ENCODE data around the gene HTT-AS.
"Not testable (repeated sequence)": the region's sequence is repeated elsewhere in the genome, so short reads cannot be mapped to it uniquely, and the experiment has no call there.

Gene HTT-AS

DNA sequence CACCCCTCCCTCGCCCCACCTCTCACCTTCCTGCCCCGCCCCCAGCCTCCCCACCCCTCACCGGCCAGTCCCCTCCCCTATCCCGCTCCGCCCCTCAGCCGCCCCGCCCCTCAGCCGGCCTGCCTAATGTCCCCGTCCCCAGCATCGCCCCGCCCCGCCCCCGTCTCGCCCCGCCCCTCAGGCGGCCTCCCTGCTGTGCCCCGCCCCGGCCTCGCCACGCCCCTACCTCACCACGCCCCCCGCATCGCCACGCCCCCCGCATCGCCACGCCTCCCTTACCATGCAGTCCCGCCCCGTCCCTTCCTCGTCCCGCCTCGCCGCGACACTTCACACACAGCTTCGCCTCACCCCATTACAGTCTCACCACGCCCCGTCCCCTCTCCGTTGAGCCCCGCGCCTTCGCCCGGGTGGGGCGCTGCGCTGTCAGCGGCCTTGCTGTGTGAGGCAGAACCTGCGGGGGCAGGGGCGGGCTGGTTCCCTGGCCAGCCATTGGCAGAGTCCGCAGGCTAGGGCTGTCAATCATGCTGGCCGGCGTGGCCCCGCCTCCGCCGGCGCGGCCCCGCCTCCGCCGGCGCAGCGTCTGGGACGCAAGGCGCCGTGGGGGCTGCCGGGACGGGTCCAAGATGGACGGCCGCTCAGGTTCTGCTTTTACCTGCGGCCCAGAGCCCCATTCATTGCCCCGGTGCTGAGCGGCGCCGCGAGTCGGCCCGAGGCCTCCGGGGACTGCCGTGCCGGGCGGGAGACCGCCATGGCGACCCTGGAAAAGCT lies at the start of gene HTT-AS, which contains the start of gene HTT:
Gene HTT-AS (minus strand): TSS at position 461 of the 768 bp plus-strand sequence.
Gene HTT (plus strand): TSS at position 604 of the 768 bp plus-strand sequence. CDS start 145 bp downstream, at position 749.
- DNase-seq (ENCODE audit: low read depth), result peak; percentile 86

DNA sequence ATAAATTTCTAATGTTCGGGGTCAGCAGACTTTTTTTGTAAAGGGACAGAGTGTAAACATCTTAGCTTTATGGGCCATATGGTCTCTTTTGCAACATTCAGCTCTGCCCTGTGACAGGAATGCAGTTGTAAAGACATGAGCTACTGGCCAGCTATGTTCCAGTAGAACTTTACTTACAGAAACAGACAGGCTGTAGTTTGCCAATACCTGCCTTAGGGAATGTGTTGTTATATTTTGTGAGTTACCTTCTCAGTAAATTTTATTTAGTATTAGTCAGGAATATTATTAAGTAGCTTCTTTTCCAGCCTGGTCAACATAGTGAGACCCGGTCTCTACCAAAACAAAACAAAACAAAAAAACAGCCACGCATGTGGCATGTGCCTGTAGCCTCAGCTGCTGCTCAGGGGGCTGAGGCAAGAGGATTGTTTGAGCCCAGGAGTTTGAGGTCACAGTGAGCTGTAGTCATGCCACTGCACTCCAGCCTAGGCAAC lies 48.9 kb upstream of the HTT-AS start:
- DNase-seq (ENCODE audit: low read depth), result peak; percentile 86

DNA sequence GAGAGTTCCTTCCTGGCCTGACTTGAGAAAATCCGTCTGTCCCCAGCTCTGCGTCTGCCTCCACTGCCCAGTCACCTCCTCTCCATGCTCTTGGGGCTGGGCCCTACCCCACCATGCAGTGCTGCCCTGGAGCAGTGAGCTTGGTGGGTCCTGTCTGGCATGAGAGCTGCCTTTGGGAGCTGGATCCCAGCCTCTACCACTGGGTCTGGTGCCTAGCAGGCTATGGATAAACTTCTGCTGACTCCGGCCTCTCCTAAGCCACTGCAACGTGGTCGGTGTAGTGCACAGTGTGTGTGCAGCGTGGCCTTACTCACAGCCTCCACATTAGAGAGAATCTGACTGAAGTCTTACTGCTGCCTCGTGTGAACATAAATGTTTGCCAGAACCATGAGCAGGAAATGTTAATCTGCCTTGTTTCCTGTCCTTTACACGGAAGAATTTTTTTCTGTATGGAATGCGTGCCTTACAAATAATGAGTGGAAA lies 47.8 kb upstream of the HTT-AS start:
- DNase-seq (ENCODE audit: low read depth), result peak; percentile 75

DNA sequence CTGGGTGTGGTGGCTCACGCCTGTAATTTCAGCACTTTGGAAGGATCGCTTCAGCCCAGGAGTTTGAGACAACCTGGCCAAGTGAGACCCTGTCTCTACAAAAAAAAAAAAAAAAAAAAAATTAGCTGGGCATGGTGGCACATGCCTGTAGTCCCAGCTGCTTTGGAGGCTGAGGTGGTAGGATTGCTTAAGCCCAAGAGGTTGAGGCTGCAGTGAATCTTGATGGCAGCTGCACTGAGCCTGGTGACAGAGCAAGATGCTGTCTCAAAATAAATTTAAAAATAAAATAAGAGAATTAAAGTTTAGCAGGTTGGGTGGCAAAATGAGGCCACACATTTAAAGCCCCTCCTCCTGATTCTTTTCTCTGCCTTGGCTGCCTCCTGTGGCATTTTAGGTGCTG lies 47.3 kb upstream of the HTT-AS start:
- DNase-seq (ENCODE audit: low read depth), result no peak

DNA sequence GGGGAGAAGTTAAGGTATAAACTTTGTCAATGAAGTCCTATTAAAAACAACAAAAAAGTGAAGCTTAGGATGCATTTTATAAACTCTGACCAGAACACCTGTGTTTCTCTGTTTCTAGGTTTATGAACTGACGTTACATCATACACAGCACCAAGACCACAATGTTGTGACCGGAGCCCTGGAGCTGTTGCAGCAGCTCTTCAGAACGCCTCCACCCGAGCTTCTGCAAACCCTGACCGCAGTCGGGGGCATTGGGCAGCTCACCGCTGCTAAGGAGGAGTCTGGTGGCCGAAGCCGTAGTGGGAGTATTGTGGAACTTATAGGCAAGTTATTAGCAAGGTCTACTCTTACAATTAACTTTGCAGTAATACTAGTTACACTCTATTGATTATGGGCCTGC lies 46.8 kb upstream of the HTT-AS start:
- no peak for DNase-seq (ENCODE audit: low read depth)

DNA sequence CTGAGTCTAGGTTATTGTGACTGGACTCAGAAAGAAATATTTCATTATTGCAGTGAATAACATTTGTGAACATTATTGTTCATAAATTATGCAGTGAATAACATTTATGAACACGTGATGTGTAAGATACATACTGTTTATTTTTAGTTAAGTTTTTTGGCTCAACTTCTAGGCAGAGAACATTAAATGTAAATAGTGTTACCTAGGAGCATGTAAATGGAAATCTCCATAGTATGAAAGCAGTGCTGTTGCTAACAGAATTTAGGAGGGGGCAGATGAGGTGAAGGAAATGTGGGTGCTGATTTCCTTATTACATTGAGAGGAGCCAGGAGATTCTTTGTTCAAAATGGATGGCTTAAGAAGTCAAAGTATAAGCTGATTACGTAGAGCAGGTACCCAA lies 45.1 kb upstream of the HTT-AS start:
- no peak for DNase-seq (ENCODE audit: low read depth)

DNA sequence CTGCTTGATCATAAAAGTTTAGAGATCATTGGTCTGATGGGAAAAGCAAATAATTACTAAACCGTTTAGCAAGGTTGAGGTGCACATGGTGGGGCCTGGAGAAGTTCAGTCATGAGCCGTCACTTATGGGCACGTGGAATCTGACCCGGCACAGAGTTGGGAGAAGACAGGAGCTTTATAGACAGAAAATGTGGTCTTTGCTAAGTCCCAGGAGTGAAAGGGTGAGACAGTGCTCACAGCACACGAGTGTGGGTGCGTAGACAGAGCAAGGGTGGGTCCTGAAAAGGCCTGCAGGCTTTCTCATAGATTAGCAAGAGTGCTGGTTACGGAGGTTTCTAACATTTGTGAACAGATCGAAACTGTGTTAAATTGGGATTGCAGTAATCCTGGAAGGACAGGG lies 44.0 kb upstream of the HTT-AS start:
- DNase-seq (ENCODE audit: low read depth), result no peak

DNA sequence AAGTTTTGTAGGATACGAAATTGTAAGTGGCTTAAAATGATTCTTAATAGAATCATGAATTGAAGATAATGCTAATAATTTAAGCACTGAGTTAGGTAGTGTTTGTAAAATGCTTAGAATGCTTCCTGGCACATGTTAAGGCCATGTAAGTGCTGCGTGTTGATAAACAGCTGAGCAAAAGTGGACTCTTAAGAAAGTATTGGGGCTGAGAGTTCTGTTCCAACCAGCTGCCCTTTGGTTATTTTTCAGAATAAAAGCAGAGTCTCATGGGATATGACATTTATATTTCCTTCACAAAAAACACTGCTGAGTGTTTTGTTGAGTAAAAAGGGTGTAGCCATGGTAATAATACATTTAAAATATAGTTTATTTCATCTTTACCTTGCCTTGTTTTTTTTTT lies 42.6 kb upstream of the HTT-AS start:
- DNase-seq (ENCODE audit: low read depth), result no peak

DNA sequence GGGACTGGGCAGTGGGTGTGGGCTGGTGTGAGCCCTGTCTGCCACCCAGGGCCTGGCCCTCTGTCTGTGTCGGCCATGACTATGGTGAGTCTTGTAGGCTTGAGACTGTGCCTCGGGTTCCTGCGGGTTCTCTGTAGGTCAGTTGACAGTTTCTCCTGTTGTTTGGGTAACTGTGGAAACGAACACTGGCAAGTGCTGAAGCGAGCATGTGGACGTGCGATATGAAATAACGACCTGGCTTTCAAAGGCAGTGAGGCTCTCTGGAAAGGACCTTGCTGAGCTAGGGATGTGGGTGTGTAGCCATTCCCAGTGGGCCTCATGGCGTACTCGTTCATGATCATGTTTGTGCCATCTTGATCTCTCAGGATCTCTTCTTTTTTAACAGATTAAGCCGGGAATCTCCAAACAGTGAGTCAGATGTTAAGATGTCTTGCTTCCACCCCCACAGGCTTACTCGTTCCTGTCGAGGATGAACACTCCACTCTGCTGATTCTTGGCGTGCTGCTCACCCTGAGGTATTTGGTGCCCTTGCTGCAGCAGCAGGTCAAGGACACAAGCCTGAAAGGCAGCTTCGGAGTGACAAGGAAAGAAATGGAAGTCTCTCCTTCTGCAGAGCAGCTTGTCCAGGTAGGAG lies 41.4 kb upstream of the HTT-AS start:
- DNase-seq (ENCODE audit: low read depth), result peak; percentile 88

DNA sequence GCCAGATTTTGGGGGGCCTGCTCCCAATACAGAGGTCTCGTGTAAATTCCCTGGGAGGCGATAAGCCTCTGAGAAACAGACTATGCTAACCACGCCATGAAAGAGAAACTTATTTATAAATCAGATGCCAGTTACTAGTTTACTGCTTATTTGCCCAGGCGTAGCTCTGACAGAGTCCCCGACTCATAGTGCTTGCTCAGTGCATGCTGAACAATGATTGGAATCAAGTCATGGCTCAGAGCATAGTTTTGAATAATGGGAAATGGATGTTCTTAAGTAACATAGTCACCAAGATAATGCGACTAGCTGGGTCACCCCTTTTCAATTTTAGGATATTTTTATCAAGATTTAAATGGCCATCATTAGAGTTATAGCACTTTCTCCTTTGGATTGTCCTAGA lies 40.0 kb upstream of the HTT-AS start:
- no peak for DNase-seq (ENCODE audit: low read depth)

DNA sequence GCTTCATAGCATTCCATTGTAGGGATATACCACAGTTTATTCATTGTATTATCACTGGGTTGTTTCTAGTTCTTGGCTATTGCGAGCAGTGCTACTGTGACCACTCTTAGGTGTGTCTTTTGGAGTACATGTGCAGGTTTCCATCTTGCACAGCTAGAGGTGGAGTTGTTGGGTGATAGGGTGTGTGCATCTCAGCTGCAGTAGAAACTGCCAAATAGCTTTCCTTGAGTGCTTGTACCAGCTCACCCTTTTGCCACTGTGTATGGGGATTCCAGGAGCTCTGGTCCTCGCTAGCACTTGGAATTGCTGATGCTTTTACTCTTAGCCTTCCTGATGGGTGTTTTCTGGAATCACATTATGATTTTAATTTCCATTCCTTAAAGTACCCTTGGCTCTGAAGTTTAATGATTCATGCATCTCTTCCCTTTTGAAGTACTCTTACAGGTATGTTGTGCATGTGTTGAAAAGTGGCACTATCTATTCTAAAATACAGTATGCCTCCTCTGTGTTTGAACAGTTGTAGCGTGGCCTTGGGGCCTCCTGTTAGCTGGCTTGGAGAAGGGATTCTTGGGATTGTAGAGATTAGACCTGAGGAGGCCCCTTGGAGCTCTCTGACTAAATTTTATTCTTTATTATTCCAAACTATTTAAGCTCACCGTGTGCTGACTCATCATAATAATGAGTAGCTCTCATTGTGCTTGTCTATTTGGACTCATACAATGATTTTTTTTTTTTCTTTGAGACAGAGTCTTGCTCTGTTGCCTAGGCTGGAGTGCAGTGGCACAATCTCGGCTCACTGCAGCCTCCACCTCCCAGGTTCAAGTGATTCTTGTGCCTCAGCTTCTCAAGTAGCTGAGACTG lies 38.5 kb upstream of the HTT-AS start:
- peak; percentile 68 for DNase-seq (ENCODE audit: low read depth)

DNA sequence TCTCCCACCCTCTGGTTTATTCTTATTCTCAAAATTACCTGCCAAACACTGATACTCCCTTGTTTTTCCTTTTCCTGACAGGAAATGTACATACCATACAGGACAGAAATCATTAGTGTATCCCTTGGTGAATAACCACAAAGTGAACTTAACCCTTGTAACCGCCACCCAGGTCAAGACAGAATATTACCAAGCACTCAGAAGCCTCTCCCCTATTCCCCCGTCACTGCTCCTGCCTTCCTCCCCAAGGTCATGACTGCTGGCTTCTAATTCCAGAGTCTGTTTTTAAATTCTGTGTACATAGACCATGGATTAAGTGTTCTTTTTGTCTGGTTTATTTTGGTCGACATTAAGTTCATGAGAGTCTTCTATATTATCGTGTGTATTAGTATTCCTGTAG lies 37.9 kb upstream of the HTT-AS start:
- peak; percentile 93 for DNase-seq (ENCODE audit: low read depth)

DNA sequence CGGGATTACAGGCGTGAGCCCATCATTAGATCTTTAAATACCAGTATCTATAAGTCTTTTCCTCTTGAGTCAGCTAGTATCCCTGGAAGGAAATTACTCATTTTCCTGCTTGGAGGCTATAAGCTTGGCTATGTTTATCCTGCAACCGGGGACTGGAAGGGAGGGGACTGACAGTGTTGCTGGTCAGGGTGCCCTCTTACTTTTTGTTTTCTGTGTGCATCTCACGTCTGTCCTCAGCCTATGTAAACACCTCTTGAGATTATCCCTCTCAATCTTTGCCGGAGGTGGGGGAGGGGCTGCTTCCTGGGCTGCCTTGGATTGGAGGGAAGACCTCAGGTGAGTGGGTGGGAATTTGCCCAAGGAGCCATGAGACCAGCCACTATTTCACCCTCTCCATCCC lies 37.1 kb upstream of the HTT-AS start:
- DNase-seq (ENCODE audit: low read depth), result peak; percentile 71

DNA sequence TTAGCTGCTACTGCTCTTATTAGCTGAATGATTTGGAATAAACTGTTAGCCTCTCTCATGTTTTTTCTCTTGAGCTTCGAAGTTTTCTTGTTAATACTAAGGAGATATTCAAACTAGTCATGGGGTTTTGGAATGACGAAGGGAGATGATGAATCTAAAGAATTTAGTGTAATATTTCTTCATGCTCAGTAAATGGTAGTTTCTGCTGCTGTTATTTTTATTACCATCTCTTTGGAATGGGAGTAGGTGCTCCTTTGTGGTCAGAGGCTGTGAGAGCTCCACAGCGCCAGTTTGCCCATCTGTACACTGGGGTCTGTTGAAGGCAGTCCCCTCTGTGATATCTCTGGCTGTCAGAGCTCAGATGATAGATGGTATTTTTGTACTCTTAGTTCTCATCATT lies 33.9 kb upstream of the HTT-AS start:
- DNase-seq (ENCODE audit: low read depth), result peak; percentile 87

DNA sequence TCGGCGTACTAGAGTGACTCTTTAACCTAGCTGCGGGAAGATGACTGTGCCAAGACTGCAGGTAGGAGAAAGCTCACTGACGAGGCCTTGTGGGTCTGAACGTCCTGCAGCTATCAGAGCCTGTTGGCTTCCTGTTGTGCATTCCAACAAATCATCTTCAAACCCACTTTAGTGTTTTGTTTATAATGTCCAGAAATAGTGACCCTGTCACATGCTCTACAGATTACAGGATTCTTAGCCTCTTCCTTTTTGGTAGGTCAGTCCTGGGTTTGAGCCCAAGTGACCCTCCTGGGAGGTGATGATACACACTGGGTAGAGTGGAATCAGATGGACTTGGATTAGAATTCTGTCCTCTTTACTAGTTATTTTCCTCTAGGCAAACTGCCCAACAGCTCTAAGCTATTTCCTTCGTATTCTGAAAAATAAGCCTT lies 33.4 kb upstream of the HTT-AS start:
- peak; percentile 44 for DNase-seq (ENCODE audit: low read depth)

DNA sequence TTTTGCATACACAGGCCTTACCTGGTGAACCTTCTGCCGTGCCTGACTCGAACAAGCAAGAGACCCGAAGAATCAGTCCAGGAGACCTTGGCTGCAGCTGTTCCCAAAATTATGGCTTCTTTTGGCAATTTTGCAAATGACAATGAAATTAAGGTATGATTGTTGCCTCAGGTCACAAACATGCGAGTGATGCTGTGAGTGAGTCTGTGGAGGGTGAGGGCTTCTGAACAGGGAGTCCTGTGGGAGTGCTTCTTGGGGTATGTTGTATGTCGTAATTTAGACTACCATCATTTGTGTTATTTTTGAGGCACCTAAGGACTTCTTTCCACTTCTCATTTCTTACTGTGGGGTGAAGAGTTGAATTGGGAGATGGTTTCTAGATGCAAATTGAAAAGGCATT lies 32.9 kb upstream of the HTT-AS start:
- peak; percentile 53 for DNase-seq (ENCODE audit: low read depth)

DNA sequence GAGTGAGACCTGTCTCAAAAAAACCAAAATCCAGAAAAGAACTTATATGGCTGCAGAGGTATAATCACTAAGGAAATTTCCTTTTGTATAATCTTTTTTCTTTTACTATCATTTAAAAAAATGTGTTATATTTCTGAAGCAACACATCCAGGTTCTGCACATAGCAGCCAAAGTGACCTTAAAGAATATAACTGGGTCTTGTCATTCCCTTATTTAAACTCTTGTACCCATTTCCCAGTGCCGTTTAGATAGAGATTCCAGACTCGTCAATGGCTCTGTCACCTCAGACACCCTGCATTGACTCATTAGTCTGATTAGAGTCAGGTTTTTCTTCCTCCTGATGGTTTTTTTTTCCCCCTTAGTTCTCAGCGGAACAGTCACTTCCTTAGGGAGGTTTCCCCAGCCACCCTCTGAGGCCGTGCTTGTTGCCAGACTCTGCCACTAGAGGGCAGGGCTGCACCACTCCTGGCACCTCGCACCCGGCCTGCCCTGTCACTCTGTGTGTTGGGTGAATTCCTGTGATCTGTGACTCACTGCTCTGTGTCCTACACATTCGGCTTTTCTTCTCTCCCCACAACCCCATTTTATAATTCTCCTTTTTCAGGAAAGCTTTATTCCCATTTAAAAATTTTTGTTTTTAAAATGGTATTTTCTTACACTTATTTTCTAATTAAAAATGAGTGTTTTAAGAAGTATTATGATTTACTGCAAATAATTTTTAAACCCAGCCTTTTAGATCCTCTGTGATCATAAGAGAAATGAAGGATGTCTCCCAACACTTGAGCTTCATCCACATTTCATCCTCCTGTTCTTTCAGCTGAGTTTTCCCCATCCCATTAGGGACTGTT lies 32.2 kb upstream of the HTT-AS start:
- DNase-seq (ENCODE audit: low read depth), result peak; percentile 84

DNA sequence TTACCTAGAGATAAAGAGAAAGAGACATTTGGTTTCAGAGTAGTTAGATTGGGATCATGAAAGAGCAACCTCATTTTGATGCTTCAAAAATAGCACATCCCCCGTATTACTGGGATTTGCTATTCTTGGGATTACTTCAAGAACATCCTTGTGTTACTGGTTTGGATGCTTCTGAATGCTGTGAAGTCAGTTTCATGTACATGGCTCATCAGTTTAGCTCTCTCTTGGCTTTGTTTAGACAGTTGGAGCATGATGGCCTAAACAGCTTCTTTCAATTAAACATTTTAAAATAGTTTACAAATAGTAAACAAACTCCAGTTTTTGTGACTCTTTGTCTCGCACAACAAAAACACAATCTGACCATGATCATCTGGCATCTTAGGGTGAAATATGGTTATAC lies 24.0 kb upstream of the HTT-AS start:
- no peak for DNase-seq (ENCODE audit: low read depth)

DNA sequence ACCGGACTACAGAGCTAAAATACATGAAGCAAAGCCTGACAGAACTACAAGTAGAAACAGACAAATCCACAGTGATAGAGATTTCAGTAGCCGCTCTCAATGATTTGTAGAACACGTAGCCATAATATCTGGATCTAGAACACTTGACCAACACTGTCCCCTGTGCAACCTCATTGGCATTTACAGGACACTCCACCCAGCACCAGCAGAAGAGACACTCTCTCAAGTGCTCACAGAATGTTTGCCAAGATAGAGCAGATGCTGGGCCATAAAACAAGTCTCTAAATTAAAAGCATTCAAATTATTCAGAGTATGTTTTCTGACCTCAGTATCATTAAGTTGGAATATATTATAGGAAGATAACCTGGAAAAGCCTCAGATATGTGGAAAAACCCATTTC lies 21.9 kb upstream of the HTT-AS start:
- no peak for DNase-seq (ENCODE audit: low read depth)

DNA sequence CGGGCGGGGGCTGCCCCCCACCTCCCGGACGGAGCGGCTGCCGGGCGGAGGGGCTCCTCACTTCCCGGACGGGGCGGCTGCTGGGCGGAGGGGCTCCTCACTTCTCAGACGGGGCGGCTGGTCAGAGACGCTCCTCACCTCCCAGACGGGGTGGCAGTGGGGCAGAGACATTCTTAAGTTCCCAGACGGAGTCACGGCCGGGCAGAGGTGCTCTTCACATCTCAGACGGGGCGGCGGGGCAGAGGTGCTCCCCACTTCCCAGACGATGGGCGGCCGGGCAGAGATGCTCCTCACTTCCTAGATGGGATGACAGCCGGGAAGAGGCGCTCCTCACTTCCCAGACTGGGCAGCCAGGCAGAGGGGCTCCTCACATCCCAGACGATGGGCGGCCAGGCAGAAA lies 20.4 kb upstream of the HTT-AS start:
- DNase-seq (ENCODE audit: low read depth), result not testable (repeated sequence)

DNA sequence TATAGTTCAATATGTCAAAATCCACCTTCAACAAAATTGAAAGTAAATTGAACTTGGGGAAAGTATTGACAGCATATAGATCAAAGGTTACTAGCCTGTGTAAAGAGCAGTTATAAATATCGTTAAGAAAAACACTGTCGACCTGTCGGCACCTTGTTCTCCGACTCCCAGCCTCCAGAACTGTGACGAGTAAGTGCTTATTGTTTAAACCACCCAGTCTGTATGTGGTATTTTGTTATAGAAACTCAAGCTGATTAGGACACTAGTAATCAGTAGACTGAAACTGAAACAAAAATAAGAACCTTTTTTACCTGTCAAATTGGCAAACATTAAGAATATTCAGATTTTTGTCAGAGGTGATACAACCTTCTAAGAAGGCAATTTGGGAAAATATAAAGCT lies 17.1 kb upstream of the HTT-AS start:
- no peak for DNase-seq (ENCODE audit: low read depth)

Data from amniotic epithelial cell (primary cell).